Activated gamma-delta T cell (primary cell): ENCODE results near the gene HTT.

ENCODE experiments used
- DNase-seq: peaks from one replicate; lab custom pipeline; 2025; lab: John Stamatoyannopoulos, UW

Gene HTT

DNA sequence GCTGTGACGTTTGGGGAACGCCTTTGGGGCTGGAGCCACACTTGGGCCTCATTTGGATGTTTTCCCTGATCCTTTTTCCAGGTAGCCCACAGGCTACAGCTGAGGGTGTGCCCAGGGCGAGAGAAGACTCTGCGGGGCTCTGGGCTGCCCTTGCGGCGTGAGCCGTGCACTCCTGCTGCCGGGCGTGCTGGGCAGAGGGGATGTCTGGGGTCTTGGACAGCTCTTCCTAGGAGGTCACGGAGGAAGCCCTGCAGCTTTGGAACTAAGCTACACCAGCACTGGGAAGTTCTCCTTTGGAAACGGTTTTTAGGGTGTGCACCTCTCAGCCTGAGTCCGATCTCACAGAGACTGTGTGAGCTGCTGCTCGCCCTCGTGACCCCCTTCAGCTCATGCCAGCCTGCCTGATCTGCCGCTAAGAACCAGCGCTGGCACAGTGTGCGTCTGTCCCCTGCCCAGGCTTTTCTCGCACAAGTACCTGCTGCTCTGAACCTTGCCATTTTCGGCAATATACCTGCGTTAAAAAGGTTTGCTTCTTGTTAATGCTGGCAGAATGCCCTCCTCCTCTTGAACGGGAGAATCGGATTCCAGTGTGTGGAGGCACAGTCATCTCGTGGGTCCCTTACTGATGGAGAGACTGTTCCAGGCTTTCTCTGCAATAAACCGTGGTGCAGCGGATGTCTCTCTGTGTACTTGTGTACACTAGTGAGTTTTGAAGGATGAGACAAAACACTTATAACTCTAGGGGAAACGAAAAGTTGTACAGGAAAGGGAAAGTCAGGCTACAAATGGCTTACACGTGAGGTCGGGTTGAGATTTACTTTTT is 188.8 kb downstream of the HTT start:
- DNase-seq = no peak

DNA sequence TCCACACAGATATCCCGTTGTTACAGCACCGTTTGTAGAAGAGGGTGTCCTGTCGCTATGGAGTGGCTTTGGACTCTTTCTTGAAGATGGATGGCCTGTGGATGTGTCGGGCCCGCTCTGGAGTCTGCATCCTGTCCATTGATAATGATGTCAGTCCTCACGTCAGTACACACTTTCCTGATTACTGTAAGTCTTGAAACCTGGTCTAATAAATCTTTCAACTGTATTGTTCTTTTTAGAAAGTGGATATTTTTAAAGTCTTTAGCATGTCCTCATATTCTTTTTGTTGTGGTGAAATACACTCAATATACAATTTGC is 189.4 kb downstream of the HTT start:
- no peak for DNase-seq

DNA sequence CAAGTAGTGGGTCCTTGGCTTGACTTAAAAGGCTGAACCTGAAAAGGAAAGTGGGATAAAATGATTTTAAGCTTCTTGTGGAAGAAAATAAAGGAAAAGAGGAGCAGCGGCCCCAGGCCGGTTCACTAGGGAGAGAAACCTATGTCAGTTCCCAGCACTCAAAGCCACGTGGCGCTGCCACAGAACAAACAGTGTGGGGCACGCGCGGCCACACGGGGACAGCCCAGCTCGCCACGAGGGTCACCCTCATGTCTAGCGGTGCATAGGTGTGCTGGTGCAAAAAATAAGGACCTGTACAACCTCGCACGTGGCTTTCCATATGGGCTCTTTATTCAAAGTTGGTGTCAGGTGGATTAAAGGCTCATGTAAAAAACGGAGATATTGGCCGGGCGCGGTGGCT is 191.6 kb downstream of the HTT start:
- no peak for DNase-seq

DNA sequence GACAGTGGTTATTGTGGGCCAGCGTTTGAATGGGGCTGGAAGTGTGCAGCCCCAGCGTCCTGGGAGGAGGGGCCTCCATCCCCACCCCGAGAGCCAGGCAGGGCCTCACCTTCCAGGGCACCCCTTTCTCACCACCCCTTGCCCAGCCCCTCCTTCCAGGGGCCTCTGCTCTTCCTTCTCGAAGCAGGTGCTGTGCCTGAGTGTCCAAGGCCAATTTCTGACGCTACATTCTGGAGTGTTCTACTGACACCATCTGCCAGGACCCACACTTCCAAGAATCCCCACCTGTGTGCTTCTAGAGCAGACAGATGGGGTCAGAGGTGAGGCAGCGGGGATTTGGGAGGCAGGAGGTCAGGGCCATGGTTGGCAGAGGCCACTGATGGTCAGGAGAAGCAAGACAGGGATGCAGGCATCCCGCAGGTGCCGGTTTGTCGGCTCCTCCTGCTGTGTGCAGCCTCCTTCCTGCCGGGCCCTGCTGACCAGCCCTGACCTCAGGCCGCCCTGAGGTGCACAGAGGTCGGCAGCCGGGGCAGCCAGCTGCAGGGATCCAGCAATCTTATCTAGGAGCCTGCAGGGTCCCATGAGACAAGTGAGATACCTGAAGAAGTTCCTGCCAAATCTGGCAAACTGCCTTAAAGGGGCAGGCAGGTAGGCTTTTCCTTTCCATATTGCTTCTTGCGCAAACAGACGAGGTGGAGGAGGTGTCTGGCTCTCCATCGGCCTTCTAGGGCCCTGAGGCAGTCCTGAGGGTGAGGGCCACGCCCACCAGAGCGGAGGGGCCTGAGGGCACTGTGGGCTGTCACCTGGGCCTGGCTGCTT is 193.3 kb downstream of the HTT start:
- no peak for DNase-seq

DNA sequence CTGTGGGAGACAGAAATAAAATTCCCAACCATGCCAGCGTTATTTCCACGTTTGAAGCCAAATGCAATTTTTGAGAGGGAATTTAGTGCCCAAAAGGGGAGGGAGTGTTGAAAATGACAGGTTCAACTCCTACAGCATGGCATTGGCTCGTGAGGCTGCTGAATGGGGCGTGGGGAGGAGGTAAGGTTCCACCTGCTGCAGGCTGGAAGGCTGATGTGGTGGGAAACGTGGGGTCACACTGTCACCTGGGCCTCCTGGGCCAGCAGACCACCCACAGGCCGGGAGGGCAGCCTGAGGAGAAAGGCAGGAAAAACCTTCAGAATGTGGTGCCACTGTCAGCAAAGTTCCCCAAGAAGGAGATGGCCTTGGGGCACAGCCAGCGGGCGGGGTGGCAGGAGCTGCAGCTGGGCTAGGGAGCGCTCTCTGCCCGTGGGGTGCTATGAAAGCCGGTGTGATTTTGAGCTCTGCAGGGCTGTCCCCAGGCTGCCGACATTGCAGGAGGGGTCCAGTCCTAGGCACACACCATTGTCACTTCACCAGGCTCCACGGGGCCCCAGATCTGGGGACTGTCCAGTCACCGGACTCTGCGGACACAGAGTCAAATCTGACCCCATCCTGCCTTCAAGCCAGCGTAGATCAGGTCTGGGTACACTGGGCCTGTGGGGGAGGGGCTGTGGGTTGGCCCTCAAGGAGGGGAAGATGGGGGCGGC is 194.1 kb downstream of the HTT start:
- no peak for DNase-seq

DNA sequence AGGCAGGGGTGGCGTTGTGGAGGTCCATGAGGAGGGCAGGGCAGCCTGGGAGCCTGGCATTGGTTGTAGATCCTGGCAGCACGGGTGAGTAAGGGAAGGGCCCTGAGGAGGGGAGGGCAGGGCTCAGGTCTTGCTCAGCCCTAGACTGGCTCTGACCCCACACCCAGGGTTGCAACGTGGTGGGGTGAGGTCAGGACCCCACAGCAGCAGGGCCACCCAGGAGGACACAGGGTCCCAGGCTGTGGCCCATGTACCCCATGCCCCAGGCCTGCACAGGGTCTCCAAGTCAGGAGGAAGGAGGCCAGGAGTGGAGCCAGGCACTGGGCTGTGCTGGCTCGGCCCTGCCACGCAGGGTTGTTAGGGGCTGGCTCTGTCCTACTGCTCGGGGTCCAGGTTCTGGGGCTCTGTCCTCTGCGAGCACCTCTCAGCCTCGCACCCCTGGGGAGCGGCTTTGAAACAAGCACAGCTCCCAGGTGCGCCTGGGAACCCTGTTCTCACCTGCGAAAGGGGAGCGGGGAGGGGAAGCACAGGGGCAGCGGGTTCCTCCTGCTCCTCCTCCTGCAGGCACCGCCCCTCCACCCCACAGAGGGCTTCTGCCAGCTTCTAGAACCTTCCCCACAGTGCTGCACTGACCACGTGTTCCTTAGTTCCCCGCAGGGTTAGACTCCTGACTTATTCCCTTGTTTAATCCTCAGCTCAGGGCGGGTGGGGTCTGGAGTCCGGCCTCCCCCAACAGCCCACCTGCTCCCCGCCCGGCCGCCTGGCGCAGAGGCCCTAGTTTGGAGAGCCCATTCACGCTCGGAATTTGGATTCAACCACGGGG is 194.8 kb downstream of the HTT start:
- no peak for DNase-seq

DNA sequence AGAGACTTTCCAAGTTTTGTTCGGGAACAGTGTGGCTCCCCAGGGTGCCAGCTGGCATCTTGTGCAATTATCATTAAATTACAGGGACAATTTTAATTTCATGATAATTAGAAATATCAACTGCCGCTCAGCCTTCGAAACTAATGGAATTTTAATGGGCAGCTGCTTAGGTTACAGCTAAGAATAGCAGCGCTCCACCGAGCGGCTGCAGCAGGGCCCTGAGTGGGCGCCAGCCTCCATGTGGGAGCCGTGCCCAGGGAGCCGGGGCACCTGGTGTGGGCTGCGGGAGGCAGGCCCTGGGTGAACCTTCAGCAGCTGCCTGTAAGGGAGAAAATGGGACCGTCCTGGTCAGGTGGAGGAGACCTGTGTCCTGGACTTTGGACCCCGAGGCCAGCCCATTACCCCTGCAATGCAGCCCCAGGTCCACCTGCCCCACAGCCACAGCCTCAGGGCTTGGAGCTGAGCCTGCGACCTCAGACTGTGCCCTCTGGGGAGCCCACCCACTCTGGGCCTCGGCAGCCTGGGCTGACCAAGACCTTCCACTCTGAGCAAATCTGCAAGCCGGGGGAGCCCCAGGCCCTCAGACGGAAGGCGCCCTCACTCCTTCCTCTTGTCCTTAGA is 195.6 kb downstream of the HTT start:
- DNase-seq = no peak

DNA sequence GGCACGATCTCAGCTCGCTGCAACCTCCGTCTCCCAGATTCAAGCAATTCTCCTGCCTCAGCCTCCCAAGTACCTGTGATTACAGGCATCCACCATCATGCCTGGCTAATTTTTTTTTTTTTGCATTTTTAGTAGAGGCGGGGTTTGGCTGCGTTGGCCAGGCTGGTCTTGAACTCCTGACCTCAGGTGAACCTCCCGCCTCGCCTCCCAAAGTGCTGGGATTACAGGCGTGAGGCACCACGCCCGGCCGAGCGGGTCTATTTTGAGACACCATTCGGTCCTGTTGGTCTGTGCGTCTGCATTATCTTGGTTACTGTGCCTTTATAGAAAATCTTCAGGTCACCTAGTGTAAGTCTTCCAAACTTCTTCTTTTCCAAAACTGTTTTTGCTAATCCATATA is 196.7 kb downstream of the HTT start:
- no peak for DNase-seq

DNA sequence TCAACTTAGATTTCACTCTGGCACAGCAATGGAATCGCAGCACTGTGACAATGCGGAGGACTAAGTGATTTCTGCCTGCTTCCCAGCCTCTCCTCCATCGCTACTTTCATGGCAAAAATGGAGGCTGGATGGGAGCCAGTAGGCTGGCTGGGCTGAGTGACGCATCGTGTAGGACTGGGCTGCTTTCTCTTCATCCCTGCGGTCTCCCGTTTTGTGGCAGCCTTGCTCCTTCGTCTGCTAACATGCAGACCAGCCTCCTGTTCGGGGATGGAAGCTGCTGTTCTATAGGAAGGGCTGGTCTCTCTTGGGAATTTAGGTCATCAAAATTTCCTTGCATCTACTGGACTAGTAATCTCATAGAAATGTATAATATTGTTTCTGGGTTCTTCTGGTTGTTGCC is 202.5 kb downstream of the HTT start:
- no peak for DNase-seq

DNA sequence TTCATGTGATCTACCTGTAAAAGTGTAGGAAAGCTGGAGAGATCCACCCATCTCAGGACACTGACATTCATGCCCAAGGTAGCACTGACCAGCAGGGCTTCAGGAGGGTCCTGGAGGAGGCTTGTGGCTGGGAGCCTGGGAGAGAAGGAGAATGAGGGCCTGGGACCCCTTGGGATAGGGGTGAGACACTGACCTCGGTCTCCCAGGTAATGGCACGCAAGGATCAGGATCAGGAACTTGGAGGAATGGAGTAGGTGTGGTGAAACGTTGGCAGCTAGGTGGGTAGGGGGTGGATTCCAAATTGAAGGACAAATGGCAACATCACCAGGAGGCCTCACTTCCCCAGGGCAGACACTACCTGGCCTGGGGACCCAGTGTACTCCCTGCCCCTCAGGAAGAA is 206.0 kb downstream of the HTT start:
- no peak for DNase-seq

DNA sequence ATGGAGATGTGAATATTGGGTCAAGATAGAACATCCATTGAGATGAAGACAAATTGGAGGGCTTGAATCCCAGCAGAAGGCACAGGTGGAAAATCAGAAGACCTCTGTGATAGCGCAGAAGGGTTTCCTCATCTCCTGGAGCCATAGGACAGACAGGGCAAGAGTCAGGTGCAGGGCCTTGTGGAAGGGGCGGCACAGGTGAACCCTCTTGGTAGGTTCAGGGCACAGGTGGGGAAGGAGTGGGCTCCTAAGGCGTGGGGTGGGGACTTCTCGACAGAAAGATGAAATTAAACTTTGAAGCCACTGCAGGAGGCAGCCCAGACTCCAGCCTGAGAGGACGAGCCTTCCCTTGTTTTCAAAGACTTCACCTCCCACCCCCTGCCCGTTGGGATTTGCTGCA is 209.0 kb downstream of the HTT start:
- DNase-seq = no peak

DNA sequence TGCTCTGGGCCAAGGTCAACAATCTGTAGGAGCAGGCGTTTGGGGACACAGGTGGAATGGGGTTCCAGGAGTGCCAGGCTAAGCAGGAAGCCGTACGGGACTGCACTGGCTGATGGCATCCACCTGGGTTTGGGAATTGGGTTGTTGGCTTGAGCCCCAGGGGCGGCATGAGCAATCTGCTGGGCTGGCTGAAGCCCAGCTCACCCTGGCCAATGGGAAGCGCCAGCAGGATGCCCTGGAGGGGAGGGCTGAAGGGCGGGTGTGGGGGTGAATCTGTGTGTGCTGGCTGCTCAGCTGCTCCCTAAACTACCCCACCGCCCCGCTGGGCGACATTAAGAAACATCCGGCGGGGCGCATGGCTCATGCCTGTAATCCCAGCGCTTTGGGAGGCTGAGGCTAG is 209.4 kb downstream of the HTT start:
- DNase-seq = no peak

DNA sequence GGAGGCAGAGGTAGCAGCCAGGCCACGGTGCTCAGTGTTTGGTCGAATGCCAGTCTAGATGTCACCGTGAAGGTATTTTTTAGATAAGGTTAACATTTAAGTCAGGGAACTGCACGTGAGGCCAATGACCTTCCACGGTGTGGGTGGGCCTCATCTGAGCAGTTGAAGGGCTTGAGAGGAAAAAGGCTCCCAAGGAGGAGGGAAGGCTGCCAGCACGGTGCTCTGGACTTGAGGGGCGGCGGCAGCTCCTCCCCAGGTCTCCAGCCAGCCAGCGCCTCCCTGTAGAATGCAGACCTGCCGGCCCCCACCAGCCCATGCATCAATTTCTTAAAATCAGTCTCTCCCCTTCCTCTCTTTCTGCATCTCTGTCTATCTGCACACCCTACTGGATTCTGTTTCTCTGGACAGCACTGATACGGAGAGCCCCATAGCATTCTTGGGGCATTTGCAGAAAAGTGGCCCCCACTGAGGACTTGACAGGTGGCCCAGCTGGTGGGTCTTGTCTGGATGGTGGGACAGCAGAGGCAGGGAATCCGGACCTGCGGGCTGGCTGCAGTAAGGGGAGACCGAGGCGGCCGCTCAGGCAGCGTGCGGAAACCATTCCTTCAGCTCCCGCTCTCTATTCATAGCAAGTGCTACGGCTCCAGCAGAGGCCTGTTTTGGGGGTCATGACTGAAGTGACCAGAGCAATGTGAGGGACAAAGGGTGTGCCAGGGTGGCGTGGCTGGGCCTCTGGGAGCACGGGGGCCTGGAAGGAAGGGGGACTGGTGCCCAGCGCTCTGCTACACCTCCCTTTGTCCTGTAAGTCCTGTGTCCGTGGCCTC is 210.5 kb downstream of the HTT start:
- DNase-seq = no peak

DNA sequence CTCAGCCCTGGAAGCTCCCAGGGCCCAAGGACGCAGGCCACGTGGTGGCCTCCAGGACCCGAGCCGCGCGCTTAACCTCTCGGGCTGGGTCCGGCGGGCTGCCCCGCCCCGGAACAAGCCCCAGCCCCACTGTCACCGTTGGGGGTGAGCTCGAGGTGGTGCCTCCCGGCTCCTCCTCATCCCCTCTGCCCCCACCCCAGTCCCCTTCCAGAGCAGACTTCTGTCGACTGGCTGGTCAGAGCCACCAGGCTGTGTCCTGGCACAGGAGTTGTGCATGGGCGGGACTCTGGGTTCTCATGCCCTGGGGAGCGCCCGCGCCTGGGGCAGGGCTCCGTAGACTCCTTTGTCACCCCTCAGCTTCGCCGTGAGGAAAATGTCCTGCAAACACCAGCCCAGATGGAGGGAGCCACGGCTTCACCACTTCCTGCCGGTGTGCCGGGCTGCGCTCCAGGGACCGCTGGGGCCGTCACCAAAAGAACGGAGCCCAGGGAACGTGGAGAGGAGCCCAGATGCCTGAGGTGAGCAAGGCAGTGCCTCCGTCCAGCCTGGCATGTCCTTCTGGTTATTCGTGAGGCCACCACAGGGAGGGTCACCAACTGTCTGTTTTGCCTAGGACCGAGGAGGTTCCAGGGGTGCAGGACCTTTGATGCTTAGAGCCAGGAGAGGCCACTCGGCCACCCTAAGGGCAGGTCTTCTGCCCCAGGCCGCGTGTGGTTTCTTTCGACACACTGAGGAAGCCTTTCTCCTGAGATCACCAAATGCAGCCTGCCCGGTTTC is 211.3 kb downstream of the HTT start:
- no peak for DNase-seq

DNA sequence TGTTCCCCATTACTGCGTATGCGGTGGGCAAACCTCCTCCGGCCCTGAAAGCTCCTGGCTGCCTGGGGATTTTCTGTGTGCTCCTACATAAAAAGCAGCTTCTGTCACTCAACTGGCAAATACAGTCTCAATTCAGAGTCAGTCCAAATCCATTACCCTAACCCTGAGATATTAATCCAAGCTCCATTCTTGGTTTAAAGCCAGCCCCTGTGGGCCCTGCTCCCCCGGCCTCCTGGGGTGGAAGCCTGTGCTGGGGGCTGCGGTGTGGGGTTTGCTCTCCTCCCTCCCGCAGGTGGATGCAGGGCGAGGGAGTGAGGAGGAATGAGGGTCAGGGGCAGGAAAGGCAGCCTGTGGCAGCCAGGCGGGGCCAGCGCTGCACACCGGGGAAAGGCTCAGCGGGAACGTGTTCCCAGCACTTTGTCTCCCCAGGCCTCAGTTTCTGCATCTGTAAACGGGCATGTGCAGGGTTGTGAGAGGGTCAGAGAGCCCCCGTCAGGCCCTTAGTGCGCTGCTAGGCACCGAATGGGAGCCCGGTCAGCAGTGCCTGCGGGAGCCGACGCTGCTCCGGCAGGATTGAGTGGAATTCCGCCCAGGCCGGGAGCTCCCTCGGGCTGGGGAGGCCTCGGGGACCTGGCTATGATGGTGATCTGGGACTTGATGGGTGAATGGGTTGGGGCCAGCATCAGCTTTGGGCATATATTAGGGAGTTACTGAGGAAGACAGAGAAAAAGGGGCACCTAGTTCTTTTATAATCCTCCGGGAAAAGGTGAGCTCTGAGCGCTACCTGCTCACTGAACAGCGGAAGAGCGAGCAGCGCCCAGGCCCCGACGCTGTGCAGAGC is 212.1 kb downstream of the HTT start:
- DNase-seq = no peak

DNA sequence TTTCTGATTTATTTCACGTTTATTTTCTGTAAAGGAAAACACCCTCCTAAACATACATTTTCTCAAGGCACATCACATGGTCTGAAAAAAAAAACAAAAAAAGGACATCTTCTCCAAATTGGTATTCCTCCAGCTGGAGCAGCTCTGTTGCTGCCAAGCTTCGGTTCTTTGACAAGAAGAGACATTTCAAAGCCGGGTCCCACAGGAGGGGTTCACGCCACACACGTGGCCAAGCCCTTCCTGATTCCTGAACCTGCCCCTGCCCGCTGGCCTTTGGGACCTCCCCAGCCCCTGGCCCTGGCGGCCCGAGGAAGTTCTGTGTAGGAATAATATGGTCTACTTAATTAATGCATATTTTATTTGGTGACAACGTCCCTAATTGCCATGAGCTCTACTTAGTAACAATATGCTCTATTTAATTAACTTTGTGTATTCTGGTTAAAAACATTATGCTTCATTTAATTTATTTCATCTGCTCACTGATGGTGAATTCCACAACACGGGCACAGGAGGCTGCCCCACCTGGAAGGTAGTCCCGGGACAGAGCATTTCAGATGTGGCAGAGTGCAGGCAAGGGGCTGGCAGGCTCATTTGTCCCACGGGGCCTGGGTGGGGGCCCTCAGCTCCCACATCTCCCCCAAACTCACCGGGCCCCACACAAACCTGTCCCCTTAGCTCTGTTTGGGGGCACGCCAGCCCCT is 212.9 kb downstream of the HTT start:
- DNase-seq = no peak

DNA sequence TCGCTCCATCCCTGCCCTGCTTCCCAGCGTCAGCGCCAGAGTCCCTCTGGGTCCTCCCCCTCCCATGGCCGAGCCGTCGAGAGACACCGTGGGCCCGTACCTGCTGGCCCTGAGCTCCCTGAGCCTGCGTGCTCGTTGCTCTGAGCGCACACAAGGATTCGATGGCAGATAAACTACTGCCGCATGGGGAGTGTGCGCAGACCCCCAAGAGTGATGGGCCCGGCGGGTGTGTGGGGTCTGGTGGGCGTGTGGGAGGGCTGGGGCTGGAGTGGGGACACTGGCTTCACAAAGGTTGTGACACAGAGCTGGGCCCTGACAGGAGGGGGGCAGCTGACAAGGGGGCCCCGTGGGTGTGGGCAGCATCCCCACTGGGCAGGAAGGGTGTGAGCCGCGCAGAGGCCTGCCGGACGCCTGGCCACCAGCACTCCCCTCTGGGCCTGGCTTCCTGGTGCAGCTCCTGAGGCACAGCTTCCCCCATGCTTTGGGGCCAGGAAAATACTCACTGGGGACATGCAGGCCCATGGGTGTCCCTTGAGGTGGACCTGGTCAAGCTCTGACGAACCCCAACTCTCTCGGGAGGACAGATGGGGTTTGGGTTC is 213.6 kb downstream of the HTT start:
- DNase-seq = no peak

DNA sequence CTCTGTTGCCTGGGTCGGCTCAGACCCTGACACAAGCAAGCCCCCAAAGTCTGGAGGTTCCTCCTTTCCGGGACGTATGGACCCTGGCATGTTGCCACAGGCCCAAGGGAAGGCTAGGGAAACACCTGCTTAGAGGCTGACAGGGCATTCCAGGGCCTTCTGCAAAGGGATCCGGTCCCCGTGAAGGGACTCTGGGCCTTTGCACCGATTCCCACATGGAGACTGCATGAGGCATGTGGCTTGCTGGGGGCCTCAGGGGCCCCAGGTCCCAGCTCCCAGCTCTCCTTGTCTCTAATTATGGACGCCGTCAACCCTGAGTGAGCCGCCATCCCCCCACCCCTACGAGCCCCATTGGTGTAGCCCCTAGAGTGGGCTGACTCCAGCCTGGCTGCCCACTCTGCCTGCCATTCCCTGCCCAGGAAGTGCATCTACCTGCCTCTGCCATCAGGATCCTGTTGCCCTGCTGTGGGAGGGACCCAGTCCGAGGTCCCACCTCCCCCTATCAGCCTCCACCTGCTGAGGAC is 214.2 kb downstream of the HTT start:
- no peak for DNase-seq
